ENCODE measurements around the gene BRD7. TPM values are rescaled to one million over a fixed set of nuclear protein-coding genes. Genes with fewer than 3 reads are reported as not detected.

Gene BRD7
- total and polyA plus RNA-seq, 4 donors, result 37.7 to 90.2 (median 58.8) TPM

GRCh38 chr16:50280932-50281331 is 87.9 kb downstream of the BRD7 start:
- ATAC-seq (ENCODE audit: low FRiP score) (no peak), DNase-seq (peak; percentile 42 to 47)
- Histone ChIP-seq H3K4me3 (ENCODE audit: low read length in 2 of 2) (no peak overlapping the region), H3K9me3 (ENCODE audit: control insufficient read depth, low read length) (no peaks in the 10 kb centered on the region), H3K27ac (ENCODE audit: low read depth in 1 of 2, low read length in 2 of 2) (no peak overlapping the region), H3K27me3 (ENCODE audit: control insufficient read depth in 1 of 2, insufficient read depth in 2 of 2, low read length in 1 of 2) (no peaks in the 10 kb centered on the region), H3K4me1 (ENCODE audit: control insufficient read depth in 1 of 2, insufficient read depth in 2 of 2, low read length in 2 of 2) (no peaks in the 10 kb centered on the region), H3K36me3 (ENCODE audit: control insufficient read depth in 1 of 2, insufficient read depth in 2 of 2, low read length in 1 of 2) (no peaks in the 10 kb centered on the region)
- intact Hi-C loops (cut with DNase I), result no loop called here
- 95 to 100% methylated on average over 5 of the region's 5 CpGs for WGBS, 2 donors

DNA sequence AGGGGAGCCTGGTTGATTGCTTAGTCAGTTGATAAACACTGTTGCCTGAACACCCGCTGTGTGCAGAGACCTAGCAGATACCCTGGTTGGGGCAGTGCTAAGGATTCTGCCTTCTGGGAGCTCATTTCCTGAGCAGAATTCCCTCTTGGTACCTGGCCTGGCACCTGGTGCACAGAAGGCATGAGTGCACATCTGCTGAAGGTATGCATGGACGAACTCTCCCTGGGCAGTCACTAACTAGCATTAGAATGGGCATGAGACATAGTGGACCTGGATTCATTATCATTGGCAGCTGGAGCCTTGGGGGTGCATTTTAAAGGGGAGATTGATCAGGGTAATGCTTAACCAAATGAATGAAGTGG is 89.3 kb downstream of the BRD7 start:
- intact Hi-C loops (cut with DNase I), result no loop called here
- 87 to 91% methylated on average over 2 of the region's 2 CpGs for WGBS, 2 donors

GRCh38 chr16:50278251-50278650 is 90.5 kb downstream of the BRD7 start:
- no peak overlapping the region for H3K27ac ChIP-seq (ENCODE audit: low read depth in 1 of 2, low read length in 2 of 2)
- 58 to 63% methylated on average over 3 of the region's 3 CpGs for WGBS, 2 donors
- no peaks in the 10 kb centered on the region for H3K4me1 ChIP-seq (ENCODE audit: control insufficient read depth in 1 of 2, insufficient read depth in 2 of 2, low read length in 2 of 2)
- no peaks in the 10 kb centered on the region for H3K27me3 ChIP-seq (ENCODE audit: control insufficient read depth in 1 of 2, insufficient read depth in 2 of 2, low read length in 1 of 2)
- no peak overlapping the region for H3K4me3 ChIP-seq (ENCODE audit: low read length in 2 of 2)
- H3K9me3 ChIP-seq (ENCODE audit: control insufficient read depth, low read length), result no peaks in the 10 kb centered on the region
- ATAC-seq (ENCODE audit: low FRiP score), result no peak
- H3K36me3 ChIP-seq (ENCODE audit: control insufficient read depth in 1 of 2, insufficient read depth in 2 of 2, low read length in 1 of 2), result no peaks in the 10 kb centered on the region
- no peak for DNase-seq
- intact Hi-C loops (cut with DNase I), result no loop called here

More for the DNA sequence above, 89.3 kb downstream of the BRD7 start:
- H3K27ac ChIP-seq (ENCODE audit: low read depth in 1 of 2, low read length in 2 of 2), result no peak overlapping the region
- no peaks in the 10 kb centered on the region for H3K36me3 ChIP-seq (ENCODE audit: control insufficient read depth in 1 of 2, insufficient read depth in 2 of 2, low read length in 1 of 2)
- no peaks in the 10 kb centered on the region for H3K4me1 ChIP-seq (ENCODE audit: control insufficient read depth in 1 of 2, insufficient read depth in 2 of 2, low read length in 2 of 2)
- DNase-seq, result peak; percentile 24 to 51
- H3K4me3 ChIP-seq (ENCODE audit: low read length in 2 of 2), result no peak overlapping the region
- no peaks in the 10 kb centered on the region for H3K27me3 ChIP-seq (ENCODE audit: control insufficient read depth in 1 of 2, insufficient read depth in 2 of 2, low read length in 1 of 2)
- no peaks in the 10 kb centered on the region for H3K9me3 ChIP-seq (ENCODE audit: control insufficient read depth, low read length)
- no peak for ATAC-seq (ENCODE audit: low FRiP score)

DNA sequence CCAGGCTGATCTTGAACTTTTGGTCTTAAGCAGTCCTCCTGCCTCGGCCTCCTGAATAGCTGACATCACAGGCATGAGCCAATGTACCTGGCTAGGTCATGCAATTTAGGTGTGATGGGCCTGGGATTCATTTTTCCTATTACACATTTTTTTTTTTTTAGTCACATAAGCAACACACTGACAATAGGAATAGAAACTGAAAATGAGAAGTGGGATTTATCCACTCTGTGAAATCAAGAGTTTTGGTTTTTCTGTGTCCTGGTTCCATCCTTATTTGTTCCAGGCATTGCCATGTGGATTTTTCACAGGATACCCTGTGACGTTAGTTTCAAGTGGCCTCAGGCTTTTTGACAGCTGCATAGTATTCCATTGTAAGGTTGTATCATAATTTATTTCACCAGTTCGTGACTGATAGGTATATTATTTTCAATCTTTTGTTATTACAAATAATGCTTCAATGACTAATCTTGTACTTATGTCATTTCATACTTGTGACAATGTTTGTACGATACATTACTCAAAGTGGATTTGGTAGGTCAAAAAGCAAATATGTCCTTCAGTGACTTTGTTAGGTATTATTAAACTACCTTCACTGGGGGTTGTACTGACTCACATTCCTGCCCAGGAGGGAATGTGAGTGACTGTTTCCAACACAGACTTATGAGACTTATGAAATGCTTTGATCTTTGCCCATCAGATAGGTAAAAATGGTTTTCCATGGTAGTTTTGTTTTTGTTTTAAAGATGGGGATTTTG is 91.8 kb downstream of the BRD7 start:
- H3K9me3 ChIP-seq (ENCODE audit: control insufficient read depth, low read length), result no peaks in the 10 kb centered on the region
- H3K27ac ChIP-seq (ENCODE audit: low read depth in 1 of 2, low read length in 2 of 2), result no peak overlapping the region
- H3K36me3 ChIP-seq (ENCODE audit: control insufficient read depth in 1 of 2, insufficient read depth in 2 of 2, low read length in 1 of 2), result no peaks in the 10 kb centered on the region
- DNase-seq (no peak), ATAC-seq (ENCODE audit: low FRiP score) (no peak)
- intact Hi-C loops (cut with DNase I), result no loop called here
- H3K4me1 ChIP-seq (ENCODE audit: control insufficient read depth in 1 of 2, insufficient read depth in 2 of 2, low read length in 2 of 2), result no peaks in the 10 kb centered on the region
- no peak overlapping the region for H3K4me3 ChIP-seq (ENCODE audit: low read length in 2 of 2)
- H3K27me3 ChIP-seq (ENCODE audit: control insufficient read depth in 1 of 2, insufficient read depth in 2 of 2, low read length in 1 of 2), result no peaks in the 10 kb centered on the region
- 92 to 94% methylated on average over 4 of the region's 4 CpGs for WGBS, 2 donors

DNA sequence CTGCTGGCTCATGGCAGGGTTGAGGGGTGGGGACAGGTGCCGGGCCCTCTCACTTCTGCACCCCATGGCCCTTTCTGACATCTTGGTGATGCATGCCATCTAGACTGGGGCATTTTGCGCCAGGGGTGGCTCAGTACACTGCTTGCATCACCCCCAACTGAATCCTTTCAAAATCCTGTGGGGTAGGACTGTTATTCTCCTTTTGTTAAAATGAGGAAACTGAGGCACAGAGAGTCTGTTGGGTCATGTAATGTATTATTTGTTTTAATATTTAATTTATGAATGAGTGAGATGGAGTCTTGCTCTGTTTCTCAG is 92.5 kb downstream of the BRD7 start:
- Histone ChIP-seq H3K4me1 (ENCODE audit: control insufficient read depth in 1 of 2, insufficient read depth in 2 of 2, low read length in 2 of 2) (no peaks in the 10 kb centered on the region), H3K27ac (ENCODE audit: low read depth in 1 of 2, low read length in 2 of 2) (no peak overlapping the region), H3K27me3 (ENCODE audit: control insufficient read depth in 1 of 2, insufficient read depth in 2 of 2, low read length in 1 of 2) (no peaks in the 10 kb centered on the region), H3K36me3 (ENCODE audit: control insufficient read depth in 1 of 2, insufficient read depth in 2 of 2, low read length in 1 of 2) (no peaks in the 10 kb centered on the region), H3K4me3 (ENCODE audit: low read length in 2 of 2) (no peak overlapping the region), H3K9me3 (ENCODE audit: control insufficient read depth, low read length) (no peaks in the 10 kb centered on the region)
- intact Hi-C loops (cut with DNase I), result no loop called here
- WGBS, 2 donors, result 96% methylated on average over 2 of the region's 2 CpGs
- no peak for DNase-seq
- ATAC-seq (ENCODE audit: low FRiP score), result no peak

- Histone ChIP-seq H3K36me3 (ENCODE audit: control insufficient read depth in 1 of 2, insufficient read depth in 2 of 2, low read length in 1 of 2) (no peaks in the 10 kb centered on the region), H3K4me3 (ENCODE audit: low read length in 2 of 2) (no peak overlapping the region), H3K27ac (ENCODE audit: low read depth in 1 of 2, low read length in 2 of 2) (no peak overlapping the region), H3K27me3 (ENCODE audit: control insufficient read depth in 1 of 2, insufficient read depth in 2 of 2, low read length in 1 of 2) (no peaks in the 10 kb centered on the region), H3K9me3 (ENCODE audit: control insufficient read depth, low read length) (no peaks in the 10 kb centered on the region), H3K4me1 (ENCODE audit: control insufficient read depth in 1 of 2, insufficient read depth in 2 of 2, low read length in 2 of 2) (no peaks in the 10 kb centered on the region)
- intact Hi-C loops (cut with DNase I), result no loop called here
- ATAC-seq (ENCODE audit: low FRiP score) (no peak), DNase-seq (peak; percentile 40 to 63)
- WGBS, 2 donors, result 85 to 89% methylated on average over 12 of the region's 12 CpGs
Measured at GRCh38 chr16:50275428-50276325, 93.1 kb downstream of the BRD7 start.

DNA sequence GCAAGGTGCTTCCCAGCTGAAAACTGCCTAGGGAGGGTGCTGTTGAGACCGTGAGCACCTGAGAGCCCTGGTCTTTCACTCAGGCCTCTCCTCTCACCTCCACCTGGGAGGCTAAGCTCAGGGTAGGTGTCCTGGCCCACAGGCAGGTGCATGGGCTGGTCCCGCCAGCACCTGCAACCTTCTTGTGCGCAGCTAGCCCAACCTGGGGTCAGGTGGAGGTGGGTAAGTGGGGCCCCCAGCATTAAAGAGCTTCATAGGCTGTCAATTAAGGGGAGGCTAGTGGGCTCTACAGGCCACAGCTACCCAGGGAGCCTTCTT is 93.7 kb downstream of the BRD7 start:
- Histone ChIP-seq H3K27ac (ENCODE audit: low read depth in 1 of 2, low read length in 2 of 2) (no peak overlapping the region), H3K36me3 (ENCODE audit: control insufficient read depth in 1 of 2, insufficient read depth in 2 of 2, low read length in 1 of 2) (no peaks in the 10 kb centered on the region), H3K27me3 (ENCODE audit: control insufficient read depth in 1 of 2, insufficient read depth in 2 of 2, low read length in 1 of 2) (no peaks in the 10 kb centered on the region), H3K4me3 (ENCODE audit: low read length in 2 of 2) (no peak overlapping the region), H3K4me1 (ENCODE audit: control insufficient read depth in 1 of 2, insufficient read depth in 2 of 2, low read length in 2 of 2) (no peaks in the 10 kb centered on the region), H3K9me3 (ENCODE audit: control insufficient read depth, low read length) (no peaks in the 10 kb centered on the region)
- intact Hi-C loops (cut with DNase I), result no loop called here
- DNase-seq, result peak in 1 of 2 donors; percentile 48
- ATAC-seq (ENCODE audit: low FRiP score), result no peak
- WGBS, 2 donors, result 98 to 100% methylated on average over 3 of the region's 3 CpGs

DNA sequence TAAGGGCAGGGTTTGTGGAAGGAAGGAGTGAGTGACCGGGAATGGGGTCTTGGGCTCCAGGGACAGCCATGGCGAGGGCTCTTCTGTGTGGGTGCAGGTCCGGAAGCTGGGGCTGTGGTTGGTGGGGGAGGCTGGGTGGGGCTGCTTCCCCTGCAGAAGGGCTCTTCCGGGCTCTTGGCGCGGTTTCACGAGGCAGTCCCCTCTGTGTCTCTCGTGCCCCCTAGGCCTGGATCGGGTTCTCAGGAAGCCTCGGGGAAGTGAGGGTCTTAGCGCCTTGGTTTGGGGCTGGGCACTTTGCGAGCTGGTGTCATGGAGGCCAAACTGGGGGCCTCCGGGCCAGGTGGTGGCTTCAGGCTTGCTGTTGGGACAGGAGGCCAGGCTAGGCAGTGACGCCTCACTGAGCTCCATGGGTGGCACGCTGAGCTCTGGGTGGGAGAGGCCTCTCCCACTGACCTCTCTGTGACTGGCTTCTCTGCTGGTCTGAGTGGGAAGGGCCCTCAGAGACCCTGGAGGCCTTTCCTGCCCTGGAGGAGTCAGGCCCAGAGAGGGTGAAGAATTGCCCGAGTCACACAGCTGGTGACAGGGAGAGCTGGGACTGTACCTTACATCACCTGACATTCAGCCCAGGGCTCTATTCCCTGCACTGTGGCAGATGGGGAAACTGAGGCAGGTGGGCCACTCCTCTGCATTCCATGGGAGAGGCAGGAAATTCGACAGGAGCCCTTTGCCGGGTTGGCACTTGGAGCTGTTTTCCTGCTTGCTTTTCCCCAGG is 94.3 kb downstream of the BRD7 start:
- DNase-seq (peak; percentile 54 to 69), ATAC-seq (ENCODE audit: low FRiP score) (no peak)
- H3K4me3 ChIP-seq (ENCODE audit: low read length in 2 of 2), result no peak overlapping the region
- WGBS, 2 donors, result 91 to 93% methylated on average over 18 of the region's 18 CpGs
- H3K9me3 ChIP-seq (ENCODE audit: control insufficient read depth, low read length), result no peaks in the 10 kb centered on the region
- intact Hi-C loops (cut with DNase I), result no loop called here
- no peaks in the 10 kb centered on the region for H3K4me1 ChIP-seq (ENCODE audit: control insufficient read depth in 1 of 2, insufficient read depth in 2 of 2, low read length in 2 of 2)
- H3K27me3 ChIP-seq (ENCODE audit: control insufficient read depth in 1 of 2, insufficient read depth in 2 of 2, low read length in 1 of 2), result no peaks in the 10 kb centered on the region
- H3K27ac ChIP-seq (ENCODE audit: low read depth in 1 of 2, low read length in 2 of 2), result no peak overlapping the region
- no peaks in the 10 kb centered on the region for H3K36me3 ChIP-seq (ENCODE audit: control insufficient read depth in 1 of 2, insufficient read depth in 2 of 2, low read length in 1 of 2)
